ENCODE measurements around the gene TXNDC8.

- TF ChIP-seq CTCF (IDR thresholded peaks at IDR 0.05; ENCODE audit: insufficient read depth, low read length, poor library complexity, severe bottlenecking) (no peak), EZH2phosphoT487 (conservative IDR thresholded peaks at IDR 0.05; ENCODE audit: low read length) (no peak)
These were observed 50.4 kb downstream of the TXNDC8 start for GRCh38 chr9:110287289-110287680.
